GM10248 (cell line): ENCODE data around the gene SPINK5.

Experiments
- CTCF ChIA-PET: fragments of 300-600 bp; sonication (Branson Sonifier 250); formaldehyde crosslinking; extraction: SDS; loops from one replicate; lab custom pipeline; 2021; ENCODE audit warnings: antibody characterized with exemption; lab: Yijun Ruan, JAX
- POLR2A ChIA-PET: fragments of 350-650 bp; sonication (Branson Sonifier 250); formaldehyde crosslinking; extraction: SDS; loops from one replicate; lab custom pipeline; 2020; ENCODE audit warnings: antibody characterized with exemption; lab: Yijun Ruan, JAX
- DNase-seq: peaks from one replicate; pipeline ENCODE4 v3.0.0; 2012; ENCODE audit errors: extremely low spot score
- CTCF ChIP-seq: IDR thresholded peaks from 2 replicates; pipeline ENCODE4 v1.5.1; 2012; ENCODE audit warnings: mild to moderate bottlenecking, low read depth; ENCODE audit errors: extremely low read depth, missing control alignments, control extremely low read depth

Gene SPINK5

GRCh38 chr5:148141645-148142044 is 77.9 kb downstream of the SPINK5 start:
- no peak for DNase-seq
- no peak for TF ChIP-seq CTCF
- ChIA-PET CTCF (no interaction called here), POLR2A (no interaction called here)

- TF ChIP-seq CTCF = no peak
- ChIA-PET CTCF (interaction anchor here (0.6 to 1.5 kb wide), 3 partner anchors 9 to 965 kb away, joined by 3 to 4 read pairs (median 3); no protein-coding TSS in a partner anchor), POLR2A (no interaction called here)
- no peak for DNase-seq
Observed at GRCh38 chr5:148145916-148146315, 82.1 kb downstream of the SPINK5 start.

- TF ChIP-seq CTCF = no peak
- DNase-seq = no peak
- ChIA-PET CTCF (interaction anchor here (0.6 to 1.5 kb wide), 2 partner anchors 10 to 965 kb away, joined by 3 to 4 read pairs; no protein-coding TSS in a partner anchor), POLR2A (no interaction called here)
Observed at GRCh38 chr5:148146487-148146886, 82.7 kb downstream of the SPINK5 start.

GRCh38 chr5:148147415-148147814 is 83.6 kb downstream of the SPINK5 start:
- DNase-seq = no peak
- ChIA-PET CTCF (no interaction called here), POLR2A (no interaction called here)
- no peak for TF ChIP-seq CTCF

GRCh38 chr5:148151872-148152271 is 88.1 kb downstream of the SPINK5 start:
- no peak for DNase-seq
- ChIA-PET CTCF (no interaction called here), POLR2A (no interaction called here)
- no peak for TF ChIP-seq CTCF

- ChIA-PET CTCF (no interaction called here), POLR2A (no interaction called here)
- TF ChIP-seq CTCF = no peak
- DNase-seq = no peak
Observed at GRCh38 chr5:148152781-148153180, 89.0 kb downstream of the SPINK5 start.

- TF ChIP-seq CTCF = no peak
- POLR2A ChIA-PET = no interaction called here
- CTCF ChIA-PET = no interaction called here
- DNase-seq = no peak
Observed at GRCh38 chr5:148156609-148157008, 92.8 kb downstream of the SPINK5 start.
